ENCODE data around the gene LRRC8A.

DNA sequence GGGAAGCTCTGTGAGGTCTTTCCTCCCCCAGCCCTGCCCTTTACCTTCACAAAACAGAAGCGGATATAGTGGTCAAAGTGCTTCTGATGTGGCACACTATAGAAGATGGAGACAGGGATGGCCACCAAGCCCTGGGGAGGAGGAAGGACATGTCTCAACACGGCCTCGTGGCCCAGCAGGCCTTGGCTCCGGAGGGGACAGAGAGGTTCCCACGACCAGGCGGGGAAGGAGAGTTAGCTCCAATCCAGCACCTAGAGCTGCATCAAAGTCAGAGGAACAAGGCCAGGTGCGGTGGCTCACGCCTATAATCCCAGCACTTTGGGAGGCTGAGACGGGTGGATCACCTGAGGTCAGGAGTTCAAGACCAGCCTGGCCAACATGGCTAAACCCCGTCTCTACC is 48.2 kb upstream of the LRRC8A start:
- no peak for TF ChIP-seq EZH2 (IDR thresholded peaks at IDR 0.05; ENCODE audit: insufficient read depth, poor library complexity, severe bottlenecking)
- no peak for TF ChIP-seq EZH2phosphoT487 (IDR thresholded peaks at IDR 0.05; ENCODE audit: insufficient read depth, low read depth)
